ENCODE results near the gene KCNT2.
"Not testable (repeated sequence)": the region's sequence is repeated elsewhere in the genome, so short reads cannot be mapped to it uniquely, and the experiment has no call there.

The KCNT2 gene

GRCh38 chr1:196590012-196590708, 18.1 kb downstream of the KCNT2 start:
- DNase-seq, result no peak

- DNase-seq, result no peak
These were observed 23.5 kb downstream of the KCNT2 start for GRCh38 chr1:196584696-196585095.

- DNase-seq, result no peak
These were observed 30.9 kb downstream of the KCNT2 start for GRCh38 chr1:196577386-196577785.

DNA sequence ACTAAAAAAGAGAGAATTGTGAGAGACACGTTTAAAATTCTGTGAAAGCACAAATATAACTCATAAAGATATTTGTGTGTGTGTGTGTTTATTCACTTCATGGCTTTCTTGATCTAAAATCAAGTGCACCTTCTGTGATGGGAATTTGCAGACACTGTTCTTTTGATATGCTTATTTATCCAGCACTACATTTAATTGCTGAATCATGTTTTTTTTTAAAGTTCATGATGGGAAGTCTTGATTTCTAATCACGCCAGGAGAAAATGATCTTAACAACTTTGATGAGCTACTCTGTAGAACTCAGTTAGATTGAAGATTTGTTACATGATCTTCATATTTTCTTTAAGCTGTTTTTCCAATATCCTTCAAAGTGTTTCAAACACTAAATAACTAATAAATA, 35.0 kb downstream of the KCNT2 start:
- DNase-seq, result no peak

GRCh38 chr1:196567238-196567637, 41.0 kb downstream of the KCNT2 start:
- no peak for DNase-seq

- DNase-seq, result no peak
These were observed 44.5 kb downstream of the KCNT2 start for GRCh38 chr1:196563768-196564167.

DNA sequence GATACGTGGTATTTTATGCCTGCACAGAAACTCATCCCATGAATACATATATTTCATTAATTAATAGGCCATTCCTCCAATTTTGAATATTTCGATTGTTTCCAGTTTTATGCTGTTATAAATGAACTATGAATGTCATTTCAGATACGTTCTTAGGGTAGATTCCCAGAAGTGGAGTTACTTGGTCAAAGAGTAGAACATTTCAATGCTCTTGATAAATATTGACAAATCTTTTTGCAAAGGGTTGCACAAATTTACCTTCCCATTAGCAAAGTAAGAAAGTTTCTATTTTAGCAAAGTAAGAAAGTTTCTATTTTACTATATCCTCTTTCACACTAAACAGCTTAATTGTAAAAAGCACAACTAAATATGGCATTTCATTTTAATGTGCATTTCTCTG, 48.9 kb downstream of the KCNT2 start:
- DNase-seq, result no peak

DNA sequence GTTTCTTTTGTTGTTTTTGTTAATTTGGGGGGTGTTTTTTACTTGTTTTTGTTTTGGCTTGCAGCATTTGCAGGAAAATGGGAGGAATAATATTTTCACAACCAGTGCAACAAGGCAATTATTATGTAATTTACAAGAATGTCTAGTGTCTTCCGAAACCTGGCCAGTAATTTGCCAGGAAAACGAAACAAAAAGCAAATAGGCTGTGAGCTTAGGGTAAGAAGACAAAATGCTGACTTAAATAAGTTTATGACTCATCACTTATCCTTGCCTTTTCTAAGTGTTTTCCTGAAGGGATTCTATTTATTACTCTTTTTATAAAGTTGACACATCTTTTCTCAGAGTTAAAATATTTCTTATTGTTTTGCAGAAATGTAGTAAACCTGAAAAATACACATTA, 49.8 kb downstream of the KCNT2 start:
- no peak for DNase-seq

DNA sequence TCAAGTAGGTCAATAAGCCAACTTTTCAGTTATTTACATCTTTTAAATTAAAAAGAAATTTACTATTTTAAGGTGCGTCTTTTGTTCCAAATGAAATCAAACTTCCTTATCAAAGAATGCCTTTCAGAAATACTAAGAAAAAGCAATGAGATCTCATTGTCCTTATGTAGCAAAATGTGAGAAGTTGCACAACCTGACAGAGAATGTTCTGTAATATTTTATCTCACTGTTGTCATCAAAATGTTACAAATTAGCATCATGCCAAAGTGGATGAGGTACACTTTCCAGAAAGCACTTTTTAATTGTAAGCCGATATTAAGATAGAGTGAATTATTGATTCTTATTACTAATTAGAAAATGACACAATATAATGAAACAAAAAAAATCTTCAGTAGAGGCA, 50.4 kb downstream of the KCNT2 start:
- no peak for DNase-seq

- no peak for DNase-seq
These were observed 57.5 kb downstream of the KCNT2 start for GRCh38 chr1:196550731-196551130.

DNA sequence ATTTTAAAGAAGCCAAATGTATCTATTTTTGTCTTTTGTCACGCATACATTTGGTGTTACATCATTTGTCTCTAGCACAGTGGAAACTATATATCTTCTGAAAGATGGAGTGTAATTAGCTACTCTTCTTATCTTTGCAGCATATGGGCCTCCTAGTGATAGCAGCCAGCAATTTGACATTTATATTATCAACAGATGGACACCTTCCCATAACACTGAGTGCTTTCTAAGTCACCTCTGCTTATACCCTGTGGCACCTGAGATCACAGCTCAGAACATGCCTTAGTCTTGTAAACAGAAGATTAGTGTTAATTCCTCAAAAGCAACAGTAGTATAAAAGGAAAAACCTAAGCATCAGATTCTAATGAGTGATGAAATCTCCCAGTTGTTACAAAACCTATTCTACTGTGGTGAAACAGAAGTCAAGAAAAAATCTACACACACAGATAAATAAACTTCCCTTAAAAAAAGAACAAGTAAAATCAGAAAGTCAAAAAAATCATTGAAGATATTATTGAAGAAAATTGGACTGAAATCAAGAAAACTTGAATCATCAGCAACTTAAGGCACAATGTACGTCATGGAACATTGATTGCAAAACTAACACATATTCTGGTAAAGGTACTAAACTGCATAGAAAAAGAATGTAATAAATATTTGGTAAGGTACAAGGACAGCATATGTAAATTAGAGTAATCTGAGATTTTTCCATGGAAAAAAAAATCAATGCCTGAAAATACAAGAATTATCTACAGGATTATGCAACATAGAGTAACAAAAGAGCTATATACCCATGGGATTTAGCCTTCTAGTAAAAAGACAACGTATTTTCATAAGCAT, 61.7 kb downstream of the KCNT2 start:
- DNase-seq, result peak; percentile 20

GRCh38 chr1:196545222-196545621, 63.0 kb downstream of the KCNT2 start:
- no peak for DNase-seq

DNA sequence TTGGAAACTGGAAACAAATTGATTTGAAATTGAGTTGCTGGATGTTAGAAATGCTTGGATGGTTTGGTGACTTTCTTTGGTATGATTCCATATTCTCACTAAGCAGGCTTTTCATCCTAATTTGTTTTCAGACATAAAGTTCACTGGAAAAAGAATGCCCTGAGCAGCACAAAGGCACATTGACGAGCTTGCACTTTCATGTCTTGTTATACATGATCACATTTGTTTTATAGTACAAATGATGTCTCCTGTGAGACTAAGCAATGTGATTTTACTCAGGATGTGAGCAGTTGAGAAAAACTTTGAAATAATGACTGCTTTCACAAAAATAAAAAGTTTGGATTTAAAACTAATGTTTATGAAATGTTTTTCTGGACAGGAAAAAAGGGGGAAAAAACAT, 63.6 kb downstream of the KCNT2 start:
- DNase-seq, result no peak

- no peak for DNase-seq
These were observed 64.4 kb downstream of the KCNT2 start for GRCh38 chr1:196543833-196544232.

DNA sequence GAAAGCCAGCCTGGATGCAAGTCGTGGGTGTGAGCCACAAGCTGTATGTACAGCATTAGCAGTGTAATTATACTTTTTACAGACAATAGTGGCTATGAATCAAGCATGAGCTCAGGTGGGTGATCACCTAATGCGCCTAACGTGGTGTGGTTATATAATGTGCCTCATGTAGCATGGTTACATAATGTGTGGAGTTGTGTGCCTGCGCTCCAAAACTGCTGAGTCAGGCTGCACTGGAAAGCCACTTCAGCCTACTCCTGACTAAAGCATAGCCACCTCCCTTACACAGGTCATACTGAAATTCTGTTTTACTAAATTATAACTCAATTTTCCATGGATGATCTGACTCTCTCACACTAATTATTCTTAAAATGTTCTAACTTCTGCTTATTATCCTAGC, 69.8 kb downstream of the KCNT2 start:
- DNase-seq, result peak; percentile 22

DNA sequence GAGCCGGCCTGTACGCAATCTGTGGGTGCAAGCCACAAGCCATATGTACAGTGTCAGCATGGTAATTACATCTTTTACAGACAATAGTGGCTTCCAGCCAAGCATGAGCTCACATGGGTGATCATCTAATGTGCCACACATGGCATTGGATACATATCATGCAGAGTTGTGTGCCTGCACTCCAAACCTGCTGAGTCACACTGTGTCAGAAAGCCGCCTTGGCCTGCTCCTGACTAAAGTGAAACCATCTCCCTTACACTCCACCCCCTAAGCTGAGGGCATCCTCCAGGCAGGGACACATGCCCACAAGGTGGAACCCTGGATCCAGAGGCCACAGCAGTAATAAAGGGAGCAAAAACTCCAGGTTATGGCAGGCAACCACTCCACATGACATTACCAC, 72.5 kb downstream of the KCNT2 start:
- DNase-seq, result peak; percentile 30

GRCh38 chr1:196531737-196532524, 76.3 kb downstream of the KCNT2 start:
- DNase-seq, result no peak

- DNase-seq, result no peak
These were observed 80.3 kb downstream of the KCNT2 start for GRCh38 chr1:196527919-196528318.

GRCh38 chr1:196522574-196523345, 85.5 kb downstream of the KCNT2 start:
- DNase-seq, result not testable (repeated sequence)

GRCh38 chr1:196517193-196517592, 91.0 kb downstream of the KCNT2 start:
- DNase-seq, result peak; percentile 64

- DNase-seq, result no peak
These were observed 91.9 kb downstream of the KCNT2 start for GRCh38 chr1:196516373-196516772.

DNA sequence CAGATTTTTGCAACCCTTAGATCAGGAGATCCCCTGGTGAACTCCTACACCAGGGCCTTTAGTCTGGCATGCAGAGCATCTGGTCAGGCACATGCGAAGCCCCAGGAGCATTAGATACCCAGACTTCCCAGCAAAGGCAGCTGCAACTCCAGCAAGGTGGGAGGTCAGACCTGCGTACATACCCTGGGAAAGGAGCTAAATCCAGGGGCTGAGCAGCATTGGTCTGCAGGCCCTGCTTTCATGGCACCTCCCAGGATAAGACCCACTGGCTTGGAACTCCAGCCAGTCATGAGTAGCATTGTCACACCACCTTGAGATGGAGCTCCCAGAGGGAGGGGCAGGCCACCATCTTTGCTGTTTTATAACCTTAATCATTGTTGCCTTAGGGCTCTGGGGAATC, 92.3 kb downstream of the KCNT2 start:
- no peak for DNase-seq

GRCh38 chr1:196513821-196514220, 94.4 kb downstream of the KCNT2 start:
- no peak for DNase-seq
